ENCODE results near the gene MESP2. TPM values are rescaled to one million over a fixed set of nuclear protein-coding genes. Genes with fewer than 3 reads are reported as not detected.

The MESP2 gene
- polyA plus RNA-seq, 1 donor: 0.30 TPM

GRCh38 chr15:89754361-89755154 lies 21.6 kb upstream of the MESP2 start:
- Histone ChIP-seq H3K27me3 (ENCODE audit: control insufficient read depth, insufficient read depth, low read length) (peaks cover 7% of the 10 kb centered on the region), H3K27ac (ENCODE audit: low read length) (no peak overlapping the region), H3K9me3 (ENCODE audit: control insufficient read depth, low read depth, low read length) (no peaks in the 10 kb centered on the region), H3K4me3 (ENCODE audit: low read length) (no peak overlapping the region), H3K4me1 (ENCODE audit: control insufficient read depth, insufficient read depth, low read length) (peaks cover 6% of the 10 kb centered on the region), H3K36me3 (ENCODE audit: control insufficient read depth, insufficient read depth, low read length) (no peaks in the 10 kb centered on the region)
- DNase-seq: no peak
- 81% methylated on average over 4 of the region's 8 CpGs for WGBS (ENCODE audit: insufficient coverage, low lambda C conversion rate)

DNA sequence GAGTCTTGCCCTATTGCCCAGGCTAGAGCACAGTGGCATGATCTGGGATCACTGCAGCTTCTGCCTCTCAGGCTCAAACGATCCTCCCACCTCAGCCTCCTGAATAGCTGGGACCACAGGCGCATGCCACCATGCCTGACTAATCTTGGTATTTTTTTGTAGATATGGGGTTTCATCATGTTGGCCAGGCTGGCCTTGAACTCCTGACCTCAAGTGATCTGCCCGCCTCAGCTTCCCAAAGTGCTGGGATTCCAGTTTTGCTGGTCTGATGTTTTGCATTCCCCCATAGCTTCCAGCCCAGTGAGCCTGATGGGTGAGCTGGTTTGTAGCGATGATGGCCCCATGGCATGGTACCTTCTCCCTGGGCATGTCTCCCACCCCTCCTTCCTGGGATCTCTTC lies 20.4 kb upstream of the MESP2 start:
- Histone ChIP-seq H3K27me3 (ENCODE audit: control insufficient read depth, insufficient read depth, low read length) (no peaks in the 10 kb centered on the region), H3K4me3 (ENCODE audit: low read length) (no peak overlapping the region), H3K27ac (ENCODE audit: low read length) (no peak overlapping the region), H3K4me1 (ENCODE audit: control insufficient read depth, insufficient read depth, low read length) (peaks cover 4% of the 10 kb centered on the region), H3K36me3 (ENCODE audit: control insufficient read depth, insufficient read depth, low read length) (no peaks in the 10 kb centered on the region), H3K9me3 (ENCODE audit: control insufficient read depth, low read depth, low read length) (no peaks in the 10 kb centered on the region)
- WGBS (ENCODE audit: insufficient coverage, low lambda C conversion rate): no CpG with 5 or more reads among the region's 4 CpGs
- DNase-seq: no peak

DNA sequence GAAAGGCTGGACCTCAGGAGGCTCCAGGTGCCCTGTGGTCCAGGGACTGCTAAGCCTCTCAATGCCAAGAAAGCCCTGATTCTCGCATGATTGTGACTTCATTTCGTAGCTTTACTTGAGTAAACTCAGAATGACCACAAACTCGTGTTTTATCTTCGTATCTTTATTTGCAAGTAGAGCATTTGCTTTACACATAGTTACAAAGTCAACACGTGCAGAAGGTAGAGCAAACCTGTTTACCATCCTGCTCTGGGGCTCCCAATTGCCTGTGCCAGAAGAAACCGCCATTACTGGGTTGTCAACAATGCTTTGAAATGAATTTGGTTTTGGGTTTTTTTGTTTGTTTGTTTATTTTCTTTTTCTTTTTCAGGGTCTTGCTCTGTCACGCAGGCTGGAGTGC lies 19.2 kb upstream of the MESP2 start:
- no peak overlapping the region for H3K4me3 ChIP-seq (ENCODE audit: low read length)
- DNase-seq: no peak
- 80% methylated on average over 1 of the region's 7 CpGs for WGBS (ENCODE audit: insufficient coverage, low lambda C conversion rate)
- no peaks in the 10 kb centered on the region for H3K9me3 ChIP-seq (ENCODE audit: control insufficient read depth, low read depth, low read length)
- H3K27ac ChIP-seq (ENCODE audit: low read length): no peak overlapping the region
- H3K27me3 ChIP-seq (ENCODE audit: control insufficient read depth, insufficient read depth, low read length): no peaks in the 10 kb centered on the region
- H3K36me3 ChIP-seq (ENCODE audit: control insufficient read depth, insufficient read depth, low read length): no peaks in the 10 kb centered on the region
- peaks cover 16% of the 10 kb centered on the region for H3K4me1 ChIP-seq (ENCODE audit: control insufficient read depth, insufficient read depth, low read length)

DNA sequence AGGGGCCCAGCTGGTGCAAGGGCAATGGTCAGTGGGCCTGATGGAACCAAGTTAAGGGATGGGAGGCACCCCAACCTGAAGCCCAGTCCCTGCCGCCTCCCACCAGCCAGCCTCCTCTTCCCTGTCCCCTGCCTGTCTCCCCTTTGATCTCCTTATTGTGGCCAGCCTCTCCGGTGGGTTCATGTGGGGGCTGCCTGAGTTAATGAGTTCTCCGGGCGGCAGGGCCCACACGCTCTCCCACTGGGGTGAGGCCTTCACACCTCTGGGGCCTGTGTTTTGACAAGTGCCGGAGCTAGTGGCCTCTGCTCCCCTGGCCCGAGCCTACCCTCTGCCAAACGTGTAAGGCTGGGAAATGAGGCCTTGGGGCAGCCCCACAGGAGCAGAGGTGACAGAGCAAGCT lies 17.8 kb upstream of the MESP2 start:
- Histone ChIP-seq H3K4me3 (ENCODE audit: low read length) (no peak overlapping the region), H3K36me3 (ENCODE audit: control insufficient read depth, insufficient read depth, low read length) (no peaks in the 10 kb centered on the region), H3K27me3 (ENCODE audit: control insufficient read depth, insufficient read depth, low read length) (no peaks in the 10 kb centered on the region), H3K9me3 (ENCODE audit: control insufficient read depth, low read depth, low read length) (no peaks in the 10 kb centered on the region), H3K4me1 (ENCODE audit: control insufficient read depth, insufficient read depth, low read length) (peaks cover 23% of the 10 kb centered on the region), H3K27ac (ENCODE audit: low read length) (no peak overlapping the region)
- DNase-seq: no peak
- no CpG with 5 or more reads among the region's 8 CpGs for WGBS (ENCODE audit: insufficient coverage, low lambda C conversion rate)

DNA sequence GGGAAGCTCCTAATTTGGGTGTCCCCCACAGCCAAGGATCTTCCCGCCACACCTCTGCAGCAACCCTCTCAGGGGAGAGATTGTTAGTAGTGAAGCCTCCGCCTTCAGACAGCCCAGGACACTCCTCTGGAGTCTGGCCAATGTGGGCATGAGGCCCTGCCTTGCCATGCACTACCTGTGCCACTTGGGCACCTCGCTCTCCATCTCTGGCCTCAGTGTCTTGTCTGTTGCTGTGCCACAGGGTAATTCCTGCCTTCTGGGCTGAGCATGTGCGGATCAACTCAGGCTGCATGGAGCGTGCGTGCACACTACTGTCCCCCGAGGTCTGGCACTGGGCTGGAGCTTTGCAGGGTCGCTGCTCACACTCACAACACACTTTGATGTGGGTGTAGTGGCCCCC lies 17.2 kb upstream of the MESP2 start:
- no CpG with 5 or more reads among the region's 8 CpGs for WGBS (ENCODE audit: insufficient coverage, low lambda C conversion rate)
- no peaks in the 10 kb centered on the region for H3K27me3 ChIP-seq (ENCODE audit: control insufficient read depth, insufficient read depth, low read length)
- H3K36me3 ChIP-seq (ENCODE audit: control insufficient read depth, insufficient read depth, low read length): no peaks in the 10 kb centered on the region
- H3K27ac ChIP-seq (ENCODE audit: low read length): no peak overlapping the region
- no peak overlapping the region for H3K4me3 ChIP-seq (ENCODE audit: low read length)
- DNase-seq: no peak
- H3K9me3 ChIP-seq (ENCODE audit: control insufficient read depth, low read depth, low read length): no peaks in the 10 kb centered on the region
- H3K4me1 ChIP-seq (ENCODE audit: control insufficient read depth, insufficient read depth, low read length): peaks cover 23% of the 10 kb centered on the region

- WGBS (ENCODE audit: insufficient coverage, low lambda C conversion rate): no CpG with 5 or more reads among the region's 3 CpGs
Measured at GRCh38 chr15:89759835-89760234, 16.3 kb upstream of the MESP2 start.

GRCh38 chr15:89760303-89761008 lies 15.7 kb upstream of the MESP2 start:
- Histone ChIP-seq H3K9me3 (ENCODE audit: control insufficient read depth, low read depth, low read length) (no peaks in the 10 kb centered on the region), H3K27ac (ENCODE audit: low read length) (no peak overlapping the region), H3K4me1 (ENCODE audit: control insufficient read depth, insufficient read depth, low read length) (peaks cover 23% of the 10 kb centered on the region), H3K36me3 (ENCODE audit: control insufficient read depth, insufficient read depth, low read length) (no peaks in the 10 kb centered on the region), H3K27me3 (ENCODE audit: control insufficient read depth, insufficient read depth, low read length) (no peaks in the 10 kb centered on the region), H3K4me3 (ENCODE audit: low read length) (no peak overlapping the region)
- peak; percentile 62 to 63 for DNase-seq
- WGBS (ENCODE audit: insufficient coverage, low lambda C conversion rate): no CpG with 5 or more reads among the region's 16 CpGs

More at GRCh38 chr15:89759835-89760234, 16.3 kb upstream of the MESP2 start:
- H3K4me1 ChIP-seq (ENCODE audit: control insufficient read depth, insufficient read depth, low read length): peaks cover 23% of the 10 kb centered on the region
- no peak for DNase-seq
- H3K27ac ChIP-seq (ENCODE audit: low read length): no peak overlapping the region
- H3K36me3 ChIP-seq (ENCODE audit: control insufficient read depth, insufficient read depth, low read length): no peaks in the 10 kb centered on the region
- H3K4me3 ChIP-seq (ENCODE audit: low read length): no peak overlapping the region
- H3K27me3 ChIP-seq (ENCODE audit: control insufficient read depth, insufficient read depth, low read length): no peaks in the 10 kb centered on the region
- no peaks in the 10 kb centered on the region for H3K9me3 ChIP-seq (ENCODE audit: control insufficient read depth, low read depth, low read length)

- Histone ChIP-seq H3K27ac (ENCODE audit: low read length) (peak overlapping the region; percentile 66), H3K9me3 (ENCODE audit: control insufficient read depth, low read depth, low read length) (no peaks in the 10 kb centered on the region), H3K36me3 (ENCODE audit: control insufficient read depth, insufficient read depth, low read length) (no peaks in the 10 kb centered on the region), H3K27me3 (ENCODE audit: control insufficient read depth, insufficient read depth, low read length) (no peaks in the 10 kb centered on the region), H3K4me3 (ENCODE audit: low read length) (no peak overlapping the region), H3K4me1 (ENCODE audit: control insufficient read depth, insufficient read depth, low read length) (peaks cover 23% of the 10 kb centered on the region)
- DNase-seq: no peak
- no CpG with 5 or more reads among the region's 18 CpGs for WGBS (ENCODE audit: insufficient coverage, low lambda C conversion rate)
Measured at GRCh38 chr15:89761009-89761831, 14.9 kb upstream of the MESP2 start.

GRCh38 chr15:89761929-89762328 lies 14.2 kb upstream of the MESP2 start:
- Histone ChIP-seq H3K4me1 (ENCODE audit: control insufficient read depth, insufficient read depth, low read length) (peaks cover 23% of the 10 kb centered on the region), H3K36me3 (ENCODE audit: control insufficient read depth, insufficient read depth, low read length) (no peaks in the 10 kb centered on the region), H3K9me3 (ENCODE audit: control insufficient read depth, low read depth, low read length) (no peaks in the 10 kb centered on the region), H3K27me3 (ENCODE audit: control insufficient read depth, insufficient read depth, low read length) (no peaks in the 10 kb centered on the region), H3K4me3 (ENCODE audit: low read length) (no peak overlapping the region), H3K27ac (ENCODE audit: low read length) (peak overlapping the region; percentile 66)
- peak; percentile 66 to 84 for DNase-seq
- WGBS (ENCODE audit: insufficient coverage, low lambda C conversion rate): 100% methylated on average over 2 of the region's 5 CpGs

- no peak for DNase-seq
- no peaks in the 10 kb centered on the region for H3K36me3 ChIP-seq (ENCODE audit: control insufficient read depth, insufficient read depth, low read length)
- WGBS (ENCODE audit: insufficient coverage, low lambda C conversion rate): no CpG with 5 or more reads among the region's 1 CpG
- H3K27me3 ChIP-seq (ENCODE audit: control insufficient read depth, insufficient read depth, low read length): no peaks in the 10 kb centered on the region
- H3K27ac ChIP-seq (ENCODE audit: low read length): no peak overlapping the region
- no peaks in the 10 kb centered on the region for H3K9me3 ChIP-seq (ENCODE audit: control insufficient read depth, low read depth, low read length)
- H3K4me1 ChIP-seq (ENCODE audit: control insufficient read depth, insufficient read depth, low read length): peaks cover 32% of the 10 kb centered on the region
- H3K4me3 ChIP-seq (ENCODE audit: low read length): no peak overlapping the region
Measured at GRCh38 chr15:89765694-89766093, 10.4 kb upstream of the MESP2 start.
